ENCODE measurements around the gene SPATS1. TPM values are rescaled to one million over a fixed set of nuclear protein-coding genes. Genes with fewer than 3 reads are reported as not detected.

Gene SPATS1
- total RNA-seq, 1 donor from 2014 or later = not detected

- Mint-ChIP-seq H3K27me3 (peaks cover 47% of the 10 kb centered on the region), H3K4me1 (ENCODE audit: low read depth) (peaks cover 2% of the 10 kb centered on the region), H3K9me3 (ENCODE audit: low read depth) (no peaks in the 10 kb centered on the region), H3K36me3 (ENCODE audit: insufficient read depth) (peaks cover 13% of the 10 kb centered on the region), H3K4me3 (ENCODE audit: low read depth) (peak overlapping the region; percentile 66), H3K27ac (peak overlapping the region; percentile 85)
- DNase-seq (ENCODE audit: low spot score, unreplicated experiment) = no peak
- TF ChIP-seq CTCF (IDR thresholded peaks at IDR 0.05; ENCODE audit: unreplicated experiment) = no peak
These were observed 44.2 kb upstream of the SPATS1 start for GRCh38 chr6:44298055-44298803.

- Mint-ChIP-seq H3K27me3 (peaks cover 43% of the 10 kb centered on the region), H3K4me3 (ENCODE audit: low read depth) (peak overlapping the region; percentile 16), H3K4me1 (ENCODE audit: low read depth) (peaks cover 2% of the 10 kb centered on the region), H3K36me3 (ENCODE audit: insufficient read depth) (peaks cover 18% of the 10 kb centered on the region), H3K27ac (no peak overlapping the region), H3K9me3 (ENCODE audit: low read depth) (no peaks in the 10 kb centered on the region)
- no peak for TF ChIP-seq CTCF (IDR thresholded peaks at IDR 0.05; ENCODE audit: unreplicated experiment)
- DNase-seq (ENCODE audit: low spot score, unreplicated experiment) = no peak
These were observed 43.6 kb upstream of the SPATS1 start for GRCh38 chr6:44298864-44299263.

- H3K27me3 Mint-ChIP-seq = peaks cover 31% of the 10 kb centered on the region
- H3K4me1 Mint-ChIP-seq (ENCODE audit: low read depth) = peaks cover 2% of the 10 kb centered on the region
- peaks cover 19% of the 10 kb centered on the region for H3K36me3 Mint-ChIP-seq (ENCODE audit: insufficient read depth)
- DNase-seq (ENCODE audit: low spot score, unreplicated experiment) = no peak
- no peak overlapping the region for H3K27ac Mint-ChIP-seq
- H3K4me3 Mint-ChIP-seq (ENCODE audit: low read depth) = no peak overlapping the region
- TF ChIP-seq CTCF (IDR thresholded peaks at IDR 0.05; ENCODE audit: unreplicated experiment) = no peak
- H3K9me3 Mint-ChIP-seq (ENCODE audit: low read depth) = no peaks in the 10 kb centered on the region
These were observed 42.1 kb upstream of the SPATS1 start for GRCh38 chr6:44300292-44300823.

- Mint-ChIP-seq H3K4me3 (ENCODE audit: low read depth) (no peak overlapping the region), H3K27me3 (peaks cover 25% of the 10 kb centered on the region), H3K36me3 (ENCODE audit: insufficient read depth) (peaks cover 21% of the 10 kb centered on the region), H3K9me3 (ENCODE audit: low read depth) (no peaks in the 10 kb centered on the region), H3K4me1 (ENCODE audit: low read depth) (peaks cover 2% of the 10 kb centered on the region), H3K27ac (no peak overlapping the region)
- TF ChIP-seq CTCF (IDR thresholded peaks at IDR 0.05; ENCODE audit: unreplicated experiment) = no peak
- DNase-seq (ENCODE audit: low spot score, unreplicated experiment) = no peak
These were observed 41.3 kb upstream of the SPATS1 start for GRCh38 chr6:44301106-44301505.

- H3K4me1 Mint-ChIP-seq (ENCODE audit: low read depth) = peaks cover 2% of the 10 kb centered on the region
- H3K27me3 Mint-ChIP-seq = peaks cover 16% of the 10 kb centered on the region
- no peak for TF ChIP-seq CTCF (IDR thresholded peaks at IDR 0.05; ENCODE audit: unreplicated experiment)
- H3K27ac Mint-ChIP-seq = no peak overlapping the region
- H3K4me3 Mint-ChIP-seq (ENCODE audit: low read depth) = no peak overlapping the region
- H3K36me3 Mint-ChIP-seq (ENCODE audit: insufficient read depth) = peaks cover 21% of the 10 kb centered on the region
- no peaks in the 10 kb centered on the region for H3K9me3 Mint-ChIP-seq (ENCODE audit: low read depth)
- no peak for DNase-seq (ENCODE audit: low spot score, unreplicated experiment)
These were observed 40.5 kb upstream of the SPATS1 start for GRCh38 chr6:44301782-44302564.
